GM18519 (cell line): Measurements from ENCODE around the gene SPHK1.

Experiments used
- ATAC-seq: cut with Tn5 transposase; IDR thresholded peaks from one replicate; pipeline ENCODE4 v1.9.1; 2021; ENCODE audit warnings: mild to moderate bottlenecking, moderate library complexity; ENCODE audit not compliant: unreplicated experiment, low FRiP score

SPHK1 gene

GRCh38 chr17:76428511-76428910 lies 44.1 kb downstream of the SPHK1 start:
- ATAC-seq = no peak

GRCh38 chr17:76431509-76431908 lies 47.1 kb downstream of the SPHK1 start:
- ATAC-seq = no peak

DNA sequence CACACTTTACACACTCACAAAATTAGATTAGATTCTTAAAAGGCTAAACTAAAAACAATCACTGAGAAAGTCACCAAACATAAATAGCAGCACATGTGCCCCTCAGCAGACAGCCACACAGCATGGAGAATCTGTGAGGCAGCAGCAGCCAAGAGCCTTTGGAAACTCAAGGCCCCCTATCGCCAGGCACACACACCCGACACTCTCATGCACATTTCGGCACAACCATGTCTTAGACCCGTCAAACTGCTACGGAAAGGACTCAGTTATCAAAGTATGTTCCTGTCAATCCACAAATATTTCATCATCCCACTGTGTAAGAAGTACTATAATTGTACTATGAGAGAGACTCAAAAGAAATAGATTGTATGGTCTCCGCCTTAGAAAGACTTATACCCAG lies 47.6 kb downstream of the SPHK1 start:
- ATAC-seq = no peak

DNA sequence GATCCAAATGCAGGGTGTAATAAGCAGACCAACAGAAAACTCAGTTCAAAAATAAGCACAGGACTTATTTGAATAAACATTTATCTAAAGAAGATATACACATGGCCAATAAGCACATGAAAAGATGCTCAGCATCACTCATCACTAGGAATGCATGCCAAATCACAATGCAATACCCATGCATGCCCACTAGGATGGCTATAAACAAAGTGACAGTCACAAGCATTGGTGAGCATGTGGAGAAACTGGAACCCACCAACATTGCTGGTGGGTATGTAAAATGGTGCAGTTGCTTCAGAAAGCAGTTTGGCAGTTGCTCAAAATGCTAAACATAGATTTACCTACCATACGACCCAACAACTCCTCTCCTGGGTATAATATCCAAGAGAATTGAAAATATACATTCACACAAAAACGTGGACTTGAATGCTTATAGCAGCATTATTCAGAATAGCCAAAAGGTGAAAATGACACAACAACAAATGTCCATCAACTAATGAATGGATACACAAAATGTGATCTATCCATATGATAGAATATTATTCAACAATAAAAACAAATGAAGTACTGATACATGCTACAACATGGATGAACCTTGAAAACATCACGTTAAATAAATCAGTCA lies 48.4 kb downstream of the SPHK1 start:
- no peak for ATAC-seq

DNA sequence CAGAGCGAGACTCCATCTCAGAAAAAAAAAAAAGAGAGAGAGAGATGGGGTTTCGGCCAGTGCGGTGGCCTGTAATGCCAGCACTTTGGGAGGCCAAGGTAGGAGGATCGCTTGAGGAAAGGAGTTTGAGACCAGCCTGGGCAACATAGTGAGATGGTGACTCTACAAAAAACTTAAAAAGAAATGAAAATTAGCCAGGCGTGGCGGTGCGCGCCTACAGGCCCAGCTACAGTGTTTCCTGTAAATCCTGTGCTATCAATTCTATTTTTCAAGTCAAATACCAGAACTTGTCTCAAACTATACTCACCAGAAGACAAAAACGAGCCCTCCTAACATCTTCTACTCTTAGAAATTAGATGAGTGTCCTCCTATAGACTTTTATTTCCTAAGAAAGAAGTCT lies 49.3 kb downstream of the SPHK1 start:
- no peak for ATAC-seq

GRCh38 chr17:76434870-76435269 lies 50.5 kb downstream of the SPHK1 start:
- ATAC-seq = no peak

DNA sequence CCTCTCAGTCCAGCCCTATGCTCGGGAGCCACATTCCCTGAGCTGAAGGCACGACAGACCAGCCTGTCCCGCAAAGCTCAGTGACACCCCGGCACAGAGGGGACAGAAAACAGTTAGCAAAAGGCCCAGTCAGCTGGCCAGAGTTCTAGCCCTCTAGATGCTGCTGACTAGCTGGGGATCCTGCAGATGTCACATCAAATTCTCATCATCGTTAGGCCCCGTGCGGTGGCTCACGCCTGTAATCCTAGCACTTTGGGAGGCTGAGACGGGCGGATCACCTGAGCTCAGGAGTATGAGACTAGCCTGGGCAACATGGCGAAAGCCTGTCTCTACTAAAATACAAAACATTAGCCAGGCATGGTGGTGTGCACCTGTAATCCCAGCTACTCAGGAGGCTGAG lies 51.3 kb downstream of the SPHK1 start:
- no peak for ATAC-seq
